ENCODE data around the gene CREBBP.

CREBBP gene

GRCh38 chr16:3798838-3799237 lies 81.7 kb downstream of the CREBBP start:
- H3K4me3 ChIP-seq (ENCODE audit: insufficient read depth, low read depth, low read length, poor library complexity, severe bottlenecking), result no peak overlapping the region
- peaks cover 6% of the 10 kb centered on the region for H3K4me1 ChIP-seq (ENCODE audit: control insufficient read depth, insufficient read depth, low read length, poor library complexity, severe bottlenecking)
- no peak overlapping the region for H3K27ac ChIP-seq (ENCODE audit: insufficient read depth, low read length, poor library complexity, severe bottlenecking)
- no peaks in the 10 kb centered on the region for H3K27me3 ChIP-seq (replicated peaks; ENCODE audit: control insufficient read depth, insufficient read depth, low read length, poor library complexity, severe bottlenecking)
- H3K36me3 ChIP-seq (ENCODE audit: control insufficient read depth, insufficient read depth, low read length), result no peaks in the 10 kb centered on the region
- no peak for DNase-seq
- no peaks in the 10 kb centered on the region for H3K9me3 ChIP-seq (ENCODE audit: control insufficient read depth, low read length)

- Histone ChIP-seq H3K36me3 (ENCODE audit: control insufficient read depth, insufficient read depth, low read length) (no peaks in the 10 kb centered on the region), H3K4me1 (ENCODE audit: control insufficient read depth, insufficient read depth, low read length, poor library complexity, severe bottlenecking) (peaks cover 6% of the 10 kb centered on the region), H3K27me3 (replicated peaks; ENCODE audit: control insufficient read depth, insufficient read depth, low read length, poor library complexity, severe bottlenecking) (no peaks in the 10 kb centered on the region), H3K27ac (ENCODE audit: insufficient read depth, low read length, poor library complexity, severe bottlenecking) (no peak overlapping the region), H3K4me3 (ENCODE audit: insufficient read depth, low read depth, low read length, poor library complexity, severe bottlenecking) (no peak overlapping the region), H3K9me3 (ENCODE audit: control insufficient read depth, low read length) (no peaks in the 10 kb centered on the region)
- DNase-seq, result no peak
Measured at GRCh38 chr16:3797904-3798811, 82.4 kb downstream of the CREBBP start.

GRCh38 chr16:3797473-3797872 lies 83.0 kb downstream of the CREBBP start:
- Histone ChIP-seq H3K4me3 (ENCODE audit: insufficient read depth, low read depth, low read length, poor library complexity, severe bottlenecking) (no peak overlapping the region), H3K4me1 (ENCODE audit: control insufficient read depth, insufficient read depth, low read length, poor library complexity, severe bottlenecking) (peaks cover 6% of the 10 kb centered on the region), H3K36me3 (ENCODE audit: control insufficient read depth, insufficient read depth, low read length) (peaks cover 6% of the 10 kb centered on the region), H3K27ac (ENCODE audit: insufficient read depth, low read length, poor library complexity, severe bottlenecking) (no peak overlapping the region), H3K27me3 (replicated peaks; ENCODE audit: control insufficient read depth, insufficient read depth, low read length, poor library complexity, severe bottlenecking) (no peaks in the 10 kb centered on the region), H3K9me3 (ENCODE audit: control insufficient read depth, low read length) (no peaks in the 10 kb centered on the region)
- DNase-seq, result no peak

DNA sequence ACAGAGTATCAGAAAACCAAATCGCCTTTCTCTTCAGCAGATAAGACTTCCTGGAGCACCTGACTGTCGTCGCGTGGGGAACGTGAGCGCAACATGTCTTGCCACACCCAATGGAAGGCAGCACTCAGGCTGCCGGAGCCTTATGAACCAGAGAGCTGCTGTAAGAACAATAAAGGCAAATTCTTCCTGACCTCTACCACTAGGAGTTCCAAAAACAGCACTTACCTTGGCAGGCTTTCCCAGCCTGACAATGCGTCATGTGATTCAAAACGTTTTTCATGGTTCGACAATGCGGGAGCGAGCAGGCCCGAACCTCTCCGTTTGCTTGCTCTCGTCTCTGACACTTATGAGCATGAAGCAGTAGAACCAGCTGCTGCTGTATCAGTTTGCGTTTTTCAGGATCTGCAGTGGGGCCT lies 87.3 kb downstream of the CREBBP start:
- no peaks in the 10 kb centered on the region for H3K9me3 ChIP-seq (ENCODE audit: control insufficient read depth, low read length)
- H3K4me3 ChIP-seq (ENCODE audit: insufficient read depth, low read depth, low read length, poor library complexity, severe bottlenecking), result no peak overlapping the region
- peaks cover 24% of the 10 kb centered on the region for H3K36me3 ChIP-seq (ENCODE audit: control insufficient read depth, insufficient read depth, low read length)
- DNase-seq, result no peak
- peaks cover 20% of the 10 kb centered on the region for H3K4me1 ChIP-seq (ENCODE audit: control insufficient read depth, insufficient read depth, low read length, poor library complexity, severe bottlenecking)
- no peak overlapping the region for H3K27ac ChIP-seq (ENCODE audit: insufficient read depth, low read length, poor library complexity, severe bottlenecking)
- no peaks in the 10 kb centered on the region for H3K27me3 ChIP-seq (replicated peaks; ENCODE audit: control insufficient read depth, insufficient read depth, low read length, poor library complexity, severe bottlenecking)

DNA sequence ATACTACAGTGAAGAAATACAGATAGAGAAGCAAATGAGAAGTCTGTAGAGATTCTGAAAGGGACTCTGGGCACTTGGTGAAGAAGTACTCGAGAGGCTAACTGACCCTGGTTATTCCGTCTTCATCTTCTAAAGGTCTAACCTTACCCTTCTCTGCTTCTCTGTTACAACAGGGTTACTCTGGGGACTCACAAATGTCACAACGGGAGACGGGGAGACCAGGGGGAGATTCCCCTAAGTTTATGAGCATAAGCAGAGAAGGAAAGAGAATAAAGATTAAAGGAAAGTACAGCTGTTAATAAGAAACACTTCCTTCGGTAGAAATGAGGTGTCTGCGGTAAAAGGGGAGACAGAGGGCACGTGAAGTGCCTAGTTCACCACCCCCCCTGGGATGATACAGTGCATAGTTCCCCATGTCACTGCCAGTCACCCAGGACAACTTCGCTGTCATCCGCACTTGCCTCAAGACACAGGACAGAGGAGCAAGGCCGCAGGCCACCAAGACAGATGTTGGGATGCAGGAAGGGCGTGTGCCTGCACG lies 88.0 kb downstream of the CREBBP start:
- peaks cover 22% of the 10 kb centered on the region for H3K4me1 ChIP-seq (ENCODE audit: control insufficient read depth, insufficient read depth, low read length, poor library complexity, severe bottlenecking)
- no peak overlapping the region for H3K4me3 ChIP-seq (ENCODE audit: insufficient read depth, low read depth, low read length, poor library complexity, severe bottlenecking)
- H3K36me3 ChIP-seq (ENCODE audit: control insufficient read depth, insufficient read depth, low read length), result peaks cover 30% of the 10 kb centered on the region
- DNase-seq, result no peak
- no peak overlapping the region for H3K27ac ChIP-seq (ENCODE audit: insufficient read depth, low read length, poor library complexity, severe bottlenecking)
- H3K9me3 ChIP-seq (ENCODE audit: control insufficient read depth, low read length), result no peaks in the 10 kb centered on the region
- no peaks in the 10 kb centered on the region for H3K27me3 ChIP-seq (replicated peaks; ENCODE audit: control insufficient read depth, insufficient read depth, low read length, poor library complexity, severe bottlenecking)

GRCh38 chr16:3791701-3792100 lies 88.8 kb downstream of the CREBBP start:
- Histone ChIP-seq H3K27ac (ENCODE audit: insufficient read depth, low read length, poor library complexity, severe bottlenecking) (no peak overlapping the region), H3K27me3 (replicated peaks; ENCODE audit: control insufficient read depth, insufficient read depth, low read length, poor library complexity, severe bottlenecking) (no peaks in the 10 kb centered on the region), H3K36me3 (ENCODE audit: control insufficient read depth, insufficient read depth, low read length) (peaks cover 30% of the 10 kb centered on the region), H3K4me3 (ENCODE audit: insufficient read depth, low read depth, low read length, poor library complexity, severe bottlenecking) (no peak overlapping the region), H3K4me1 (ENCODE audit: control insufficient read depth, insufficient read depth, low read length, poor library complexity, severe bottlenecking) (peaks cover 17% of the 10 kb centered on the region), H3K9me3 (ENCODE audit: control insufficient read depth, low read length) (no peaks in the 10 kb centered on the region)
- no peak for DNase-seq

- no peak overlapping the region for H3K4me3 ChIP-seq (ENCODE audit: insufficient read depth, low read depth, low read length, poor library complexity, severe bottlenecking)
- H3K27me3 ChIP-seq (replicated peaks; ENCODE audit: control insufficient read depth, insufficient read depth, low read length, poor library complexity, severe bottlenecking), result no peaks in the 10 kb centered on the region
- no peak for DNase-seq
- peaks cover 36% of the 10 kb centered on the region for H3K36me3 ChIP-seq (ENCODE audit: control insufficient read depth, insufficient read depth, low read length)
- H3K27ac ChIP-seq (ENCODE audit: insufficient read depth, low read length, poor library complexity, severe bottlenecking), result no peak overlapping the region
- H3K9me3 ChIP-seq (ENCODE audit: control insufficient read depth, low read length), result no peaks in the 10 kb centered on the region
- peaks cover 17% of the 10 kb centered on the region for H3K4me1 ChIP-seq (ENCODE audit: control insufficient read depth, insufficient read depth, low read length, poor library complexity, severe bottlenecking)
Measured at GRCh38 chr16:3789375-3790099, 91.0 kb downstream of the CREBBP start.

DNA sequence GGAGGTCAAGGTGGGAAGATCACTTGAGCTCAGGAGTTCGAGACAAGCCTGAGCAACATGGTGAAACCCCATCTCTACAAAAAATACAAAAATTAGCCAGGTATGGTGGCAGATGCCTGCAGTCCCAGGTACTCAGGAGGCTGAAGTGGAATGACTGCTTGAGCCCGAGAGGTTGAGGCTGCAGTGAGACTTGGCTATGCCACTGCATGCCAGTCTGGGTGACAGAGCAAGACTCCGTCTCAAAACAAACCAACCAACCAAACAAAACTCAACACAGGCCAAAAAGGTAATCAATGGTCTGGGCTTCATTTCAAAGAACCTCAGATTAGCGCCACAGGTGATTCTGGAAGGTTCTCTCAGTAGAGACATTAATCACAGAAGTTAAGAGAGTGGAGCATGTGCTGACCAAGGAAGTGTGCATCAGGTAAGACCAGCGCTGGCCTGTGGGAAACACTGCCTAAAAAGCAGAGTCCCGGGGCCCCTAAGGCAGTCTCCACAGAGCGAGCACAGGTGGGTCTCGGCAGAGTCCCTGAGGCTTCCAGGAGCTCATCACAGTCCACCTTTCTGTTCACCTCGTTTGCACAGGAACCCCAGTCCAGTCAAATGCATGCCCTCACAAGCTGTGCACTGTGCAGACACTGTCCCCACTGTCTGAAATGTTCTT lies 91.7 kb downstream of the CREBBP start:
- Histone ChIP-seq H3K9me3 (ENCODE audit: control insufficient read depth, low read length) (no peaks in the 10 kb centered on the region), H3K4me1 (ENCODE audit: control insufficient read depth, insufficient read depth, low read length, poor library complexity, severe bottlenecking) (peaks cover 17% of the 10 kb centered on the region), H3K36me3 (ENCODE audit: control insufficient read depth, insufficient read depth, low read length) (peaks cover 40% of the 10 kb centered on the region), H3K27me3 (replicated peaks; ENCODE audit: control insufficient read depth, insufficient read depth, low read length, poor library complexity, severe bottlenecking) (no peaks in the 10 kb centered on the region), H3K27ac (ENCODE audit: insufficient read depth, low read length, poor library complexity, severe bottlenecking) (no peak overlapping the region), H3K4me3 (ENCODE audit: insufficient read depth, low read depth, low read length, poor library complexity, severe bottlenecking) (no peak overlapping the region)
- DNase-seq, result no peak

DNA sequence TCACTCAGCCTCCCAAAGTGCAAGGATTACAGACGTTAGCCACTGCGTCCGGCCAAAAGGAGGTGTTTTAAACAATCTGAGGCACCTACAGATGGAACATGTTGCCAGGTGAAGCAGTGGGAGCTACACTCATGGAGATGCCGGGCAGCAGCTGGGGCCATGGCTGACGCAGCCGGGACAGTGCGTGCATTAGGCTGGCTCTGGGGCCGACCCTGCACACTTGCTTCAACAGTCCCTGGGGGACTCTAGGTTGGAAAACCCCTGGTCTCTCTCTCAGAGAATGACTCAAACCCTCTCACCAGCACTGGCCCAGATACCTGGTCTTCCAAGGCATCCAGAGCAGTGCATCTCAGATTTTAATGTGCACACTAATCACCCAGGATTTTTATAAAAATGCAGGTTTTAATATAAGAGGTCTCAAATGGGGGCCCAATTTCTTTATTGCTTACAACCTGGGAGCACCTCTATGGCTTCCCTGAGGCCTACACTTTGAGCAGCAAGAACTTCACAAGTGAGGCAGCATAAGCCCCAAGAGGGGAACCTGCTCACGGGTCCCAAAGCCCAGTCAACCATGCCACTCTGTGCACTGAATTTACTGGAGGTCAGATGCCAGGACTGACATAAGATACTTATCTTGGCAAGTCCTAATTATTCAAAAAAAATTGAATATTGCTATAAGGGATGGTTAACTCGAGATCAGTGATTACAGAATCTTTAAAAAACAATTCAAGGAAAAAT lies 92.4 kb downstream of the CREBBP start:
- no peaks in the 10 kb centered on the region for H3K9me3 ChIP-seq (ENCODE audit: control insufficient read depth, low read length)
- no peak for DNase-seq
- H3K4me3 ChIP-seq (ENCODE audit: insufficient read depth, low read depth, low read length, poor library complexity, severe bottlenecking), result no peak overlapping the region
- peaks cover 40% of the 10 kb centered on the region for H3K36me3 ChIP-seq (ENCODE audit: control insufficient read depth, insufficient read depth, low read length)
- H3K27ac ChIP-seq (ENCODE audit: insufficient read depth, low read length, poor library complexity, severe bottlenecking), result no peak overlapping the region
- H3K4me1 ChIP-seq (ENCODE audit: control insufficient read depth, insufficient read depth, low read length, poor library complexity, severe bottlenecking), result peaks cover 17% of the 10 kb centered on the region
- H3K27me3 ChIP-seq (replicated peaks; ENCODE audit: control insufficient read depth, insufficient read depth, low read length, poor library complexity, severe bottlenecking), result no peaks in the 10 kb centered on the region
